Measurements from ENCODE around the gene HLCS.

Gene HLCS

GRCh38 chr21:36769051-36769839, 197.2 kb downstream of the HLCS start:
- no peak for DNase-seq (ENCODE audit: low read depth)

DNA sequence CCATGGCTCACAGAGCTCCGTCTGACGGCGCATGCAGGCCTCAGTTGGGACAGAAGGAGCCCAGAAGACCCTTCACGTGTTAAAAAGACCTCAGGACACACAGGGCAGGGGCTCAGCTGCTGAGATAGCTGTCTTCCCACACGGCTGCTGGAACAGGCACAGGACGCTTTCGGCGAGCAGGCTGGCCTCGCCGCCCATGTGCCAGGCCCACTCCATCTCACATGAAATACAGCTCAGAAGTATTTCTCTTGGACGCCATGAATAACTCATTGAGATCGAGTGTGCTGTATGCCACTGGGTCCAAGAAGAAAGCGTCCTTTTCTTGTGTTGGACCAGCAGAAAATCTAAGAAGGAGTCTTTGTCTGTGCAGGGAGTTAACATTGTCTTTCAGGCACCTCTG, 198.0 kb downstream of the HLCS start:
- DNase-seq (ENCODE audit: low read depth): no peak

DNA sequence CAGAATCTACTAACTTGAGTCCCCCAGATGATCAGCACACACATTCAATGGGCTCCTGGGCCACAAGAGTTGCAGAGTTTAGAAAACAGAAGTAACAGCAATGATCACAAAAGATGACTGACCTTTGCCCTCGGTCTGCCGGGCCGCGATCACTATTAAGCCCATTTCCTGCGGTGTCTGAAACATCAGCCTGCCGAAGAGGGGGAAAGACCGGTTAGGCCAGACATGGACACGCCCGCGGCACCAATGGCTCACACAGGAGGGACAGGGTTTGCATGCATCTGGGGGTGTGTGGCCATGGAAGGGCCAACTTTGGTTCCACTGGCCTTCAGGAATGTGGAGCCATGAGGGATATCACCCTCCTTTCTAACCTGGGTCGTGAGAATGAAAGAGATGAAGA, 199.4 kb downstream of the HLCS start:
- DNase-seq (ENCODE audit: low read depth): no peak

- DNase-seq (ENCODE audit: low read depth): no peak
Observed at GRCh38 chr21:36766511-36766910, 200.0 kb downstream of the HLCS start.

- DNase-seq (ENCODE audit: low read depth): no peak
Observed at GRCh38 chr21:36765229-36765628, 201.2 kb downstream of the HLCS start.

- no peak for DNase-seq (ENCODE audit: low read depth)
Observed at GRCh38 chr21:36763305-36763704, 203.2 kb downstream of the HLCS start.

GRCh38 chr21:36762642-36763041, 203.8 kb downstream of the HLCS start:
- DNase-seq (ENCODE audit: low read depth): no peak

DNA sequence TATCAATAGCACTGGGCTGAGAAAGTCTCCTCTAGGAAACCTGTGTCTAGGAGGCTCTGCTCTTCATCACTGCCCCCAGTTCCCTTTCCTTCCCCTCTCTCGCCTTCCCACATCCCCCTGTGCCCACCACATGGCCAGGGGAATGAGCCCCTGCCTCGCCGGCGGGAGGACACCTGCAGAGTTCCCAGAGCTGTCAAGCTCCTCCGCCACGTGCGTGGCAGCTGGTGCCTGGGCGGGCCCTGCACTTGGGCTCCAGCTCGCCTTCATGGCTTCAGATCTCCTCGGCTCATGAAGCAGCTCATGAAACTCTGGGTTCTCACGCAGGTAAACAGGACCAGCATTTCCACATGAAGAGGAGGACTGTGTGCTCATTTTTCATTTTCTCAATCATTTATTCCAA, 204.8 kb downstream of the HLCS start:
- no peak for DNase-seq (ENCODE audit: low read depth)

- no peak for DNase-seq (ENCODE audit: low read depth)
Observed at GRCh38 chr21:36759348-36760083, 207.0 kb downstream of the HLCS start.

DNA sequence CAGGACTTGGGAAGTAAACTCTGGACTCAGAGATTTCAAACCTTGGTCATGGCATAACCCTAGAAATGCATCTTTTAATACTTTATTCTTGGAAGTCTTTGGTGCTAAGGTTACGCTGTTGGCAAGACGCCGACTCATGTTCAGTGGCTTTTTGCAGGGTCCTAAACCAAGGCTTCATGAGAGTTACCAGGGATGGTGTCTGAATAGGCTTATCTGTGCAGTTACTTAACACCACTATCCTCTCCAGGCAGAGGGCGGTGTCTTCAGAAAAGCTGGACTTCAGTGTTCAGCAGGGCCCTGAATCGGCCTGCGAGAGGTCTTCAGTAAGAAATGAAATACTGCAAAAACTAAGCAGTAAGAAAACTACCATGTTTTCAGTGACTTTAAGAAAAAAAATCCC, 209.3 kb downstream of the HLCS start:
- DNase-seq (ENCODE audit: low read depth): no peak

DNA sequence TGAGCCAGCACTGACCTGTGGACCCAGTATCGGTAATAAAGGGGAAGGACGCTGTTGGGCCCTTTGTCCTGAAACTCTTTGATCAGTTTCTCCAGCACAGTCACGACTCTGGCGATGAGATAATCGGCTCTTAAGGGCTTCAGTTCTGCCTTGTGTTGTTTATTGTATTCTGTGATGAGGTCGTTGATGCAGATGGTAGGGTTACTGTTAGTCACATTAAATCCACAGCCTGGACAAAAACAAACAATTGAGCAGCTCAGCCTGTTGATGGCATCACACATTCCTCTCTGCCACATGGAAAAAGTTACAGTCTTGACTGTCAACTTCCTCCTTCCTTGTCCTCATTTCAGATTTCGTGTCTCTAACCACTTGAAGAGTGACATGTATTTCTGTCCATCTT, 209.9 kb downstream of the HLCS start:
- DNase-seq (ENCODE audit: low read depth): no peak

DNA sequence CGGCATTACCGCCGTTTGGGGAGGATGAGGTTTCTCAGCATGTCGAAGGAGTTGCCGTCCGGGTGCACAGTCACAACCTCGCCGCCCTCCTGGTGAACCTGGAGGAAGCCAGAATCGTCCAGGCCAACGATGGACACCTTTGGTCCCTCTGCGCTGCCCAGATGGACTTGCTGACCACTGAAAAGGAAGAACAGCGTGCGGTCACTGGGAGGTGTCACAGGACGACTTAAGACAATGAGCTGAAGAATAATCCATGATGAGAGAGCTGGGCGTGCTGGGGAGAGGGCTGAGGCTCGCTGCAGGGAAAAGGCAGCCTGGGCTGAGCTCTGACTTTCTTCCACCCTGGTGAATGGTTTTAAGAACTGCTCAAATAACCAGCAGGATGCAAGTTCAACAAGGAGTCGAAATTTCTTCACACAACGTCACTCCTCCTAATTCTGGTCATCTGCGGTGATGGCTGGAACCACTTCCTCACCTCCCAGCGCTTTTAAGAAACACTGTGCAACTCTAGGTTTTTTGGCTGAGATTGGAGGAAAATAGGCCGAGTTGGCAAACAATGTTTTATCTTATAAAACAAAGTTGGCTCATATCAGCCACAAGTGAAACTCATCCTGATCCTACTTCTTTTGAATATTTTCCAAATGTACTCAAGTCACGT, 212.1 kb downstream of the HLCS start:
- no peak for DNase-seq (ENCODE audit: low read depth)

DNA sequence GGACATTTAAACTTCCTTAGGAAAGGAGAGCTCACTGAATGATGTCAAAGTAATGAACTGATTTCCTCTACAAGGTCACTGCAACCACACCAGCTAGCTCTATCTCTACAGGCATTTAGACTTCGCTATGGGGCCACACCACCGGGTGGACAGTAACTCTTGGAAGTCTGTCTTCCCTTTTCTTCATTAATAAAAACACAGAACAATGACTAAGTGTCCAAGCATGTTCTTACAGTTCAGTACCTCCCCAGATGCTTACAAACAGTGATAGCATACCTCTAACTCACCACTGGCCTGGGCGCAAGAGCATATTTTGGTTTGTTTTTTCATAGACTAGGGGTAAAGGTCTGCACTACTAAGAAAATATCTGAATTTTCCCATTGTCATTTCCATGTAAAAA, 212.9 kb downstream of the HLCS start:
- DNase-seq (ENCODE audit: low read depth): no peak

DNA sequence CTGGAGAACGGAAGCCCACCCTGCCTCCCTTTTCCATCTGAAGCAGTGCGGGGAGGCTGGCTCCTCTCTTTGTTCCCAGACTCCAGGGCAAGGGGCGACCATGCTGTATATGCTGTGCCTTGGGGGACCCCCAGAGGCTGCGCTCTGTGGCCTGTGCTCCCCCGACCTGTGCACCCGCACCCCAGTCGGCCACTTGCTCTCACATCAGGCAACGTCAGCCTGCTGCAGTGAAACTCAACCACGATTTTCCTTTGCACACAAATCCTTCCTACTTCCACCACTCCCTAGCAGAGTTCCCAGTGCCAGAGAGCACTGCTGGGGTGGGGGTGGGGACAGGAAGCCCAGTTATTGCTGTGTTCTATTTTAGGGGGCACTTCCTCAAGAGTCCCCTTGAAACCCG, 215.1 kb downstream of the HLCS start:
- no peak for DNase-seq (ENCODE audit: low read depth)

- no peak for DNase-seq (ENCODE audit: low read depth)
Observed at GRCh38 chr21:36750576-36750959, 215.9 kb downstream of the HLCS start.

- no peak for DNase-seq (ENCODE audit: low read depth)
Observed at GRCh38 chr21:36749935-36750575, 216.4 kb downstream of the HLCS start.

GRCh38 chr21:36747815-36748383, 218.6 kb downstream of the HLCS start:
- DNase-seq (ENCODE audit: low read depth): no peak

DNA sequence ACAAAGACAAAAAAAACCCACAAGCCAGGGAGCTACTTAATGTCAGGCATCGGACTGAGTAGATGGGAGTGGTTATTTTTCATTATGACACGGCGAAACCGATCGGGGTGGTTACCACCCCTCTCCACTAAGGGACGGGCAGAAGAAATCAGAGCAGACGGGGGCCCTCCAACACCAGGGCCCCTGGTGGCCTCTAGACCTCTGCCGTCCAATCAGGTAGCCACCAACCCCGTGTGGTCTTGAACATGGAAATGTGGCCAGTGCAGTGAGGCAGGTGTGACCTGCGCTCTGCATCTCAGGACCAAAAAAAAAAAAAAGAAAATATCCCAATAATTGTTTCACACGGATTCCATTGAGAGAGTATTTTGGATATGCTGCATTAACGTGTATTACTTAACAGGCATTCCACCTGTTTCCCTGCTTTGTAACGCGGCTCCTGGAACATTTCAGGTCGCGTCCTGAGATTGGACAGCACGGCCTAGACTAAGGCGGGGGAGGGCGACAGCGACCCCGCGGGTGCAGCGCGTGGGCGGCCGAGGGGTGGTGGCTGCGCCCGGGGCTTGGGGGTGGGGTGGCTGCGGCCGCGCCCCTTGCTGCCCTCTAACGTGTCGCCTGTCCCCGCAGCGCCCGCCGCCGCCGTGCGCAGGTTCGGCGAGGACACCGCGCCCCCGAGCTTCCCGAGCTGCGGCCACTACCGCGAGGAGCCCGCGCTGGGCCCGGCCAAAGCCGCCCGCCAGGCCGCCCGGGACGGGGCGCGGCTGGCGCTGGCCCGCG, 219.2 kb downstream of the HLCS start:
- DNase-seq (ENCODE audit: low read depth): no peak

DNA sequence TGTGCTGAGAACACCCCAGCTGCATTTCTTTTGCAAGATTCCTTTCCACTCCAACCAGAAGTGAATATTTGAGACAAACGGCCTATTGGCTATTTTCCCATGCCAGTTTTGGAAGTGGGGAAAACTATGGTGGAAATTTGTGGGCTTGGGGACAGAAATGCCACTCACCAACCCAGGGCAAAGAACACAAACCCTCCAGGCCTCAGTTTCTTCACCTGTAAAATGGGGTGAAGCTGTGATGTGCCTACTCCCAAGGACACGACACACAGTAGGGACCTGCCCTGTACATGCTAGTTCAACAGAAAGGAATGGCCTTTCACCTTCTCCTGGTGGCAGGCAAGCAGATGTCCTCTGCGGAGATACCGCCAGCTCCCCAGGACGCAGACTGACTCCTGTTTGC, 221.0 kb downstream of the HLCS start:
- no peak for DNase-seq (ENCODE audit: low read depth)

DNA sequence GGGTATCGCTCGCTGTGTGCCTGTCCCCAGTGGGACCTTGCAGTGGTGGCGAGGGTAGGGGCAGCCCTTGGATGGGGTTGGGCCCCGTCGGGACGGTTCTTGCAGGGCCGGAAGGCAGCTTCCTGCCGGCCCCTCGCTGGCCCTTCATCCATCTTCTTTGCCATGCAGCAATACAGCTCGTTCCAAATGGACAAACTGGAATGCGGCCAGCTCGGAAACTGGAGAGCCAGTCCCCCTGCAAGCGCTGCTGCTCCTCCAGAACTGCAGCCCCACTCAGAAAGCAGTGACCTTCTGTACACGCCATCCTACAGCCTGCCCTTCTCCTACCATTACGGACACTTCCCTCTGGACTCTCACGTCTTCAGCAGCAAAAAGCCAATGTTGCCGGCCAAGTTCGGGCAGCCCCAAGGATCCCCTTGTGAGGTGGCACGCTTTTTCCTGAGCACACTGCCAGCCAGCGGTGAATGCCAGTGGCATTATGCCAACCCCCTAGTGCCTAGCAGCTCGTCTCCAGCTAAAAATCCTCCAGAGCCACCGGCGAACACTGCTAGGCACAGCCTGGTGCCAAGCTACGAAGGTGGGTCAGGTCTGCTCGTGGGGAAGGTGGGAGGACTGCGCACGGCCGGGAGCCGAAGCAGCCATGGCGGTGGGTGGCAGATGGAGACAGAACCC, 221.8 kb downstream of the HLCS start:
- no peak for DNase-seq (ENCODE audit: low read depth)

- no peak for DNase-seq (ENCODE audit: low read depth)
Observed at GRCh38 chr21:36744190-36744559, 222.3 kb downstream of the HLCS start.

All from stimulated activated CD8-positive, alpha-beta memory T cell treated with anti-CD3 and anti-CD28 coated beads, Interleukin-15, amount 100 ng/mL, for 1 hour (primary cell).